Activated CD4-positive, alpha-beta T cell treated with anti-CD3 and anti-CD28 coated beads, Interleukin-2, amount 10 ng/mL, durations not matched to agents 7 days and 5 days (primary cell): ENCODE measurements around the gene OR2T27. TPM values are rescaled to one million over a fixed set of nuclear protein-coding genes. Genes with fewer than 3 reads are reported as not detected.

ENCODE experiments used
- total RNA-seq, 2 experiments: library from RNA; stranded (reverse); gene quantifications; one replicate each; pipeline ENCODE4 v1.2.3, GENCODE V29; 2021

OR2T27 gene
- total RNA-seq, 2 experiments from 2014 or later = not detected

Other genes with a start within 250 kb of the OR2T27 start
- not detected for gene OR2T2, start 209.9 kb downstream of the OR2T27 start, total RNA-seq
- not detected for gene OR2T3, start 182.2 kb downstream of the OR2T27 start, total RNA-seq
- gene OR2T5, start 166.9 kb downstream of the OR2T27 start, total RNA-seq = not detected
- not detected for gene OR2G6, start 147.5 kb downstream of the OR2T27 start, total RNA-seq
- not detected for gene OR2T29, start 92.8 kb downstream of the OR2T27 start, total RNA-seq
- gene OR2T34, start 80.8 kb downstream of the OR2T27 start, total RNA-seq = not detected
- gene OR2T10, start 57.8 kb downstream of the OR2T27 start, total RNA-seq = not detected
- not detected for gene OR2T11, start 20.4 kb downstream of the OR2T27 start, total RNA-seq
- not detected for gene OR2T35, start 10.2 kb downstream of the OR2T27 start, total RNA-seq
- not detected for gene OR14I1, start 47.2 kb upstream of the OR2T27 start, total RNA-seq
- not detected for gene LYPD8, start 100.2 kb upstream of the OR2T27 start, total RNA-seq
- 10 to 100 TPM; 29.7 to 32.7 TPM for gene SH3BP5L, start 170.4 kb upstream of the OR2T27 start, total RNA-seq
- 10 to 100 TPM; 46.5 to 56.9 TPM for gene ZNF672, start 182.7 kb upstream of the OR2T27 start, total RNA-seq
- gene ZNF692, start 203.6 kb upstream of the OR2T27 start, total RNA-seq = 10 to 100 TPM; 55.5 to 57.6 TPM